Chondrocyte (in vitro differentiated cells): ENCODE data around the gene RRAGB. TPM values are rescaled to one million over a fixed set of nuclear protein-coding genes. Genes with fewer than 3 reads are reported as not detected.
"Not testable (repeated sequence)": the region's sequence is repeated elsewhere in the genome, so short reads cannot be mapped to it uniquely, and the experiment has no call there.

ENCODE experiments used
- DNase-seq: peaks from one replicate; pipeline ENCODE4 v3.0.0; 2021; ENCODE audit warnings: mixed read lengths, low spot score
- H3K27ac Mint-ChIP-seq: one replicate; pipeline ENCODE4 v1.8.0; 2021; ENCODE audit warnings: mild to moderate bottlenecking, moderate library complexity, mixed read lengths; ENCODE audit not compliant: unreplicated experiment
- H3K27me3 Mint-ChIP-seq: 2 replicates; pipeline ENCODE4 v1.8.0; 2021; ENCODE audit warnings: low read depth, mixed read lengths
- H3K36me3 Mint-ChIP-seq: 2 replicates; pipeline ENCODE4 v1.8.0; 2021; ENCODE audit warnings: low read depth, mixed read lengths
- H3K4me1 Mint-ChIP-seq: 2 replicates; pipeline ENCODE4 v1.8.0; 2021; ENCODE audit warnings: low read depth, mild to moderate bottlenecking, mixed read lengths
- H3K4me3 Mint-ChIP-seq: one replicate; pipeline ENCODE4 v1.8.0; 2021; ENCODE audit warnings: mild to moderate bottlenecking, moderate library complexity, mixed read lengths; ENCODE audit not compliant: unreplicated experiment
- H3K9me3 Mint-ChIP-seq: 2 replicates; pipeline ENCODE4 v1.8.0; 2021; ENCODE audit warnings: low read depth, mixed read lengths
- total RNA-seq: library from RNA; stranded (reverse); gene quantifications from 3 replicates; pipeline ENCODE4 v1.2.1, GENCODE V29; 2021
- TF ChIP-seq, protein P1 (sequence below): fragments of 200-600 bp; sonication (generic); IDR thresholded peaks from 2 replicates; pipeline ENCODE4 v1.5.0; 2021; ENCODE audit warnings: antibody characterized with exemption, mild to moderate bottlenecking, moderate library complexity

Gene RRAGB
- total RNA-seq, 1 donor from 2014 or later: 21.8 TPM

DNA sequence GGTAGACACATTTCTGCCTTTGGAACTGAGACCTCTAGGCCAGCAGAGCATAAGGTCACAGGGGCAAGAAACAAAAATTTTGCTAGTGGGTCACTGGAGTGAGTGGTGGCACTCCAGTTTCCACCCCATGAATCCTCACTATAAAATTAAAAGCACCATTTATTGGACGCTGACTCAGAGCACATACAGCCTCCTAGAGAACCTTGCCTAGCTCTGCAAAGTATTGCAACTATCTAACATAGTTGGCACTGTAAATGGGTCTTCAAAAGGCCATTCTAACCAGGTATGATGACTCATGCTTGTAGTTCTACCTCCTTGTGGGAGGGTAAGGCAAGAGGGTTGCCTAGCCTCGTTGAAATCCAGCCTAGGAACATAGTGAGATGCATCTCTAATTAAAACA is 25.1 kb downstream of the RRAGB start:
- Mint-ChIP-seq H3K36me3 (peaks cover 13% of the 10 kb centered on the region), H3K9me3 (peaks cover 12% of the 10 kb centered on the region), H3K27me3 (no peaks in the 10 kb centered on the region), H3K4me1 (no peaks in the 10 kb centered on the region), H3K27ac (no peak overlapping the region), H3K4me3 (no peak overlapping the region)
- TF ChIP-seq, protein P1, sequence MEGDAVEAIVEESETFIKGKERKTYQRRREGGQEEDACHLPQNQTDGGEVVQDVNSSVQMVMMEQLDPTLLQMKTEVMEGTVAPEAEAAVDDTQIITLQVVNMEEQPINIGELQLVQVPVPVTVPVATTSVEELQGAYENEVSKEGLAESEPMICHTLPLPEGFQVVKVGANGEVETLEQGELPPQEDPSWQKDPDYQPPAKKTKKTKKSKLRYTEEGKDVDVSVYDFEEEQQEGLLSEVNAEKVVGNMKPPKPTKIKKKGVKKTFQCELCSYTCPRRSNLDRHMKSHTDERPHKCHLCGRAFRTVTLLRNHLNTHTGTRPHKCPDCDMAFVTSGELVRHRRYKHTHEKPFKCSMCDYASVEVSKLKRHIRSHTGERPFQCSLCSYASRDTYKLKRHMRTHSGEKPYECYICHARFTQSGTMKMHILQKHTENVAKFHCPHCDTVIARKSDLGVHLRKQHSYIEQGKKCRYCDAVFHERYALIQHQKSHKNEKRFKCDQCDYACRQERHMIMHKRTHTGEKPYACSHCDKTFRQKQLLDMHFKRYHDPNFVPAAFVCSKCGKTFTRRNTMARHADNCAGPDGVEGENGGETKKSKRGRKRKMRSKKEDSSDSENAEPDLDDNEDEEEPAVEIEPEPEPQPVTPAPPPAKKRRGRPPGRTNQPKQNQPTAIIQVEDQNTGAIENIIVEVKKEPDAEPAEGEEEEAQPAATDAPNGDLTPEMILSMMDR: no peak
- no peak for DNase-seq

DNA sequence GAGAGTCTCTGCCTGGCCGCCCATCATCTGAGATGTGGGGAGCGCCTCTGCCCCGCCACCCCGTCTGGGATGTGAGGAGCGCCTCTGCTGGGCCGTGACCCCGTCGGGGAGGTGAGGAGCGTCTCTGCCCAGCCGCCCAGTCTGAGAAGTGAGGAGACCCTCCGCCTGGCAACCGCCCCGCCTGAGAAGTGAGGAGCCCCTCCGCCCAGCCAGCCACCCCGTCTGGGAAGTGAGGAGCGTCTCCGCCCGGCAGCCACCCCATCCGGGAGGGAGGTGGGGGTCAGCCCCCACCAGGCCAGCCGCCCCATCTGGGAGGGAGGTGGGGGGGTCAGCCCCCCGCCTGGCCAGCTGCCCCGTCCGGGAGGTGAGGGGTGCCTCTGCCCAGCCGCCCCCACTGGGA is 30.9 kb downstream of the RRAGB start:
- not testable (repeated sequence) for H3K27ac Mint-ChIP-seq, H3K4me1 Mint-ChIP-seq, DNase-seq, H3K27me3 Mint-ChIP-seq, H3K36me3 Mint-ChIP-seq, H3K4me3 Mint-ChIP-seq
- peaks cover 10% of the 10 kb centered on the region for H3K9me3 Mint-ChIP-seq

DNA sequence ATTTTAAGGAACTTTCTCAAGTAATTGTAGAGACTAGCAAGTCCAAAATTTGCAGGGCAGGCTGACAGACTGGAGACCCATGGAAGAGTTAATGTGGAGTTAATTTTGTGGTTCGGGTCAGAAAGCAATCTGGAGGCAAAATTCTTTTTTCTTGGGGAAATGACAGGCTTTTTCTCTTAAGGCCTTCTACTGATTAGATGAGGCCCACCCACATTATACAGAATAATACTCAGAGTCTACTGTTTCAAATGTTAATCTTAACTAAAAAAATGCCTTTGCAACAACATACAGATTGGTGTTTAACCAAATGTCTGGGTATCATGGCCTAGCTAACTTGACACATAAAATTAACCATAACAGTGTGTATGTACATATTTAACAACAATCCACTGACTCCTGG is 32.7 kb downstream of the RRAGB start:
- peaks cover 5% of the 10 kb centered on the region for H3K9me3 Mint-ChIP-seq
- no peak for DNase-seq
- H3K36me3 Mint-ChIP-seq: peaks cover 2% of the 10 kb centered on the region
- no peaks in the 10 kb centered on the region for H3K27me3 Mint-ChIP-seq
- H3K4me1 Mint-ChIP-seq: no peaks in the 10 kb centered on the region
- H3K4me3 Mint-ChIP-seq: no peak overlapping the region
- TF ChIP-seq, protein P1: no peak
- no peak overlapping the region for H3K27ac Mint-ChIP-seq

DNA sequence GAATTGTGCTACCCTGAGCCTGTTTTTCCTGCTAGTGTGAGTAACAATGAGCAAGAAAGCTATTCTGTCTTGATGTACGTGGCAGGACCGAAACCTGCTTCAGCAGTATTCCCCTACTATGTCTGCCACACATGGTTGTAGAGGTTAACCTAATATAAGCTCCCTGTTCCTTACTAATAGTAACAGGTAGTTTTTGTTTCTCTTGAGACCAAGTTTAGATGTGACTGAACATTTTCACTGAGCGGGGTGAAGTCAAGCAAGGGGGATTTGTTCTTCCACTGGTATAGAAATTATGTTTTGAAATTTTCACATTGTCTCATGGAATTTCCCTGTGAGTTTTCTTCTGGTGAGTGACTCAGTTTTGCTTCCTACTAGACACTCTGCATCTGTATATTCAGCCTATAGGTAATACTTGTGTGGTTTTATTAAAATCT is 37.3 kb downstream of the RRAGB start:
- Mint-ChIP-seq H3K4me1 (peaks cover 3% of the 10 kb centered on the region), H3K4me3 (no peak overlapping the region), H3K27ac (no peak overlapping the region), H3K9me3 (no peaks in the 10 kb centered on the region), H3K27me3 (no peaks in the 10 kb centered on the region), H3K36me3 (no peaks in the 10 kb centered on the region)
- TF ChIP-seq, protein P1: no peak
- no peak for DNase-seq

DNA sequence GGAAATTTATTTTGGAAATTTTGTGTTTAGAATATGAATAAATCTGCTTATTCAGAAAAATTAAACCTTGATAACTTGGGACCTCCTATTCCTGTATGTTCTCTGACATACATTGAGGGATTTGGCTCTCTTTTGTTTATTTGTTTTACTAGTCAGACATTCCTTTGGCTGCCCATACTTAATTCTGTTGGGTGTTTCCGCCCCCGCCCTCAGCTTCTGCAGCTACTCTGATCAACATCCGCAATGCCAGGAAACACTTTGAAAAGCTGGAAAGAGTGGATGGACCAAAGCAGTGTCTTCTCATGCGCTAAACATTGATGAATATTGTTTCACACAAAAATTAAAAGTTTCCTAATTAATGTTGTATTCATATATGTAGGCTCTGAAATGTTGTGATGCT is 40.5 kb downstream of the RRAGB start:
- H3K4me1 Mint-ChIP-seq: peaks cover 3% of the 10 kb centered on the region
- peaks cover 12% of the 10 kb centered on the region for H3K9me3 Mint-ChIP-seq
- no peak overlapping the region for H3K4me3 Mint-ChIP-seq
- TF ChIP-seq, protein P1: no peak
- no peak for DNase-seq
- H3K27ac Mint-ChIP-seq: no peak overlapping the region
- H3K27me3 Mint-ChIP-seq: no peaks in the 10 kb centered on the region
- H3K36me3 Mint-ChIP-seq: peaks cover 3% of the 10 kb centered on the region

DNA sequence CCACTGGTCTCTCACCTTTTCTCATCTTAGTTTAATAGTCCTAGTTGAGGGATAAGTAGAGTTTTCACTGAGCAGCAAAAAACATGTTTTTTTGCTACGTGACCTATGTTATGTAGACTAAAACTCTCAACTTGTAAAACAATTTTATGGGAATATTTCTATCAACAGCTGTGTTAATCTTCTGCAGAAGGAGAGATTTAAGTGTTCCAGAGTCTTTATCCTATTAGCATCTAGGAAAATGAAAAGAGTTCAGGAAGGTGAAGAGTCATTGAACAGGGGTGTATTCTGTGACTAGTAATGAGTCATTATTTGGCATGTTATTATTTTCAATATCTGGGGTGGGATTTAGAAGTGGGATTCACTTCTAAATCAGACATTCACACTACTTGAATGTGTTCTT is 41.9 kb downstream of the RRAGB start:
- TF ChIP-seq, protein P1: no peak
- H3K4me3 Mint-ChIP-seq: no peak overlapping the region
- peaks cover 3% of the 10 kb centered on the region for H3K36me3 Mint-ChIP-seq
- no peak overlapping the region for H3K27ac Mint-ChIP-seq
- H3K9me3 Mint-ChIP-seq: peaks cover 16% of the 10 kb centered on the region
- no peak for DNase-seq
- peaks cover 3% of the 10 kb centered on the region for H3K4me1 Mint-ChIP-seq
- no peaks in the 10 kb centered on the region for H3K27me3 Mint-ChIP-seq
